OCI-LY1 (cell line): ENCODE data around the gene LCT.

Experiments used
- H2AFZ ChIP-seq: fragments of 200-600 bp; sonication (generic), shearing (Covaris generic); 2 replicates; pipeline ENCODE4 v1.6.0; 2014; ENCODE audit warnings: antibody characterized with exemption, mild to moderate bottlenecking, low read length
- H3F3A ChIP-seq: fragments of 200-600 bp; sonication (generic), shearing (Covaris generic); 2 replicates; pipeline ENCODE4 v1.6.0; 2014; ENCODE audit warnings: mild to moderate bottlenecking, antibody characterized with exemption, low read length, moderate library complexity; ENCODE audit not compliant: insufficient read depth
- H3K27ac ChIP-seq: fragments of 200-600 bp; sonication (generic); 2 replicates; pipeline ENCODE4 v1.5.1; 2014; ENCODE audit warnings: low read length, mixed run types, mild to moderate bottlenecking, low read depth; ENCODE audit not compliant: poor library complexity, severe bottlenecking
- H3K27me3 ChIP-seq: fragments of 200-600 bp; sonication (generic); 2 replicates; pipeline ENCODE4 v1.6.0; 2014; ENCODE audit warnings: antibody characterized with exemption, mild to moderate bottlenecking, low read length, moderate library complexity; ENCODE audit not compliant: insufficient read depth
- H3K36me3 ChIP-seq: fragments of 200-600 bp; sonication (generic); 2 replicates; pipeline ENCODE4 v1.6.1; 2014; ENCODE audit warnings: mild to moderate bottlenecking, antibody characterized with exemption, low read length, moderate library complexity, mixed read lengths; ENCODE audit not compliant: insufficient read depth
- H3K4me1 ChIP-seq: fragments of 200-600 bp; sonication (generic); 2 replicates; pipeline ENCODE4 v1.5.1; 2014; ENCODE audit warnings: mild to moderate bottlenecking, low read length, moderate library complexity; ENCODE audit not compliant: insufficient read depth, severe bottlenecking
- H3K4me2 ChIP-seq: fragments of 200-600 bp; sonication (generic), shearing (Covaris generic); 2 replicates; pipeline ENCODE4 v1.6.1; 2014; ENCODE audit warnings: low read length
- H3K4me3 ChIP-seq: fragments of 200-600 bp; sonication (generic); 2 replicates; pipeline ENCODE4 v1.5.1; 2014; ENCODE audit warnings: low read length, low read depth, mild to moderate bottlenecking, mixed read lengths; ENCODE audit not compliant: poor library complexity, severe bottlenecking
- H3K79me2 ChIP-seq: fragments of 200-600 bp; shearing (Covaris generic); 2 replicates; pipeline ENCODE4 v1.6.1; 2016; ENCODE audit warnings: mixed run types, low read length, mixed read lengths; ENCODE audit not compliant: insufficient read depth
- H3K9ac ChIP-seq: fragments of 200-600 bp; sonication (generic), shearing (Covaris generic); 2 replicates; pipeline ENCODE4 v1.6.1; 2014; ENCODE audit warnings: mild to moderate bottlenecking, low read length, mixed read lengths
- H3K9me2 ChIP-seq: fragments of 200-600 bp; sonication (generic), shearing (Covaris generic); 2 replicates; pipeline ENCODE4 v1.6.1; 2014; ENCODE audit warnings: low read depth, mild to moderate bottlenecking, low read length, mixed read lengths
- H3K9me3 ChIP-seq: fragments of 200-600 bp; shearing (Covaris generic); 2 replicates; pipeline ENCODE4 v1.6.1; 2014; ENCODE audit warnings: low read length, mixed read lengths
- H4K20me1 ChIP-seq: fragments of 200-600 bp; sonication (generic), shearing (Covaris generic); 2 replicates; pipeline ENCODE4 v1.6.0; 2016; ENCODE audit warnings: mild to moderate bottlenecking, low read length; ENCODE audit not compliant: insufficient read depth
- CTCF ChIP-seq: fragments of 200-600 bp; sonication (generic), shearing (Covaris generic); IDR thresholded peaks from 2 replicates; pipeline ENCODE4 v1.5.1; 2017; ENCODE audit warnings: mild to moderate bottlenecking, antibody characterized with exemption, low read length, moderate library complexity, mixed read lengths
- EZH2 ChIP-seq: fragments of 200-600 bp; sonication (generic), shearing (Covaris generic); IDR thresholded peaks from 2 replicates; pipeline ENCODE4 v1.8.0; 2017; ENCODE audit warnings: borderline replicate concordance, mixed run types, mild to moderate bottlenecking, antibody characterized with exemption, low read length, moderate library complexity, mixed read lengths

The LCT gene

GRCh38 chr2:135853401-135853800 is 16.4 kb upstream of the LCT start:
- no peaks in the 10 kb centered on the region; the same call in 1 of the 2 replicates for H3F3A ChIP-seq
- TF ChIP-seq CTCF (no peak), EZH2 (no peak)
- H3K9me2 ChIP-seq = no peaks in the 10 kb centered on the region
- no peaks in the 10 kb centered on the region for H3K79me2 ChIP-seq
- H3K9ac ChIP-seq = no peak overlapping the region
- H3K27ac ChIP-seq = no peak overlapping the region
- no peaks in the 10 kb centered on the region for H3K9me3 ChIP-seq
- no peak overlapping the region for H3K4me2 ChIP-seq
- no peaks in the 10 kb centered on the region for H3K4me1 ChIP-seq
- H4K20me1 ChIP-seq = no peaks in the 10 kb centered on the region
- no peaks in the 10 kb centered on the region for H3K27me3 ChIP-seq
- no peak overlapping the region for H3K4me3 ChIP-seq
- H3K36me3 ChIP-seq = peaks cover 97% of the 10 kb centered on the region
- no peak overlapping the region for H2AFZ ChIP-seq

DNA sequence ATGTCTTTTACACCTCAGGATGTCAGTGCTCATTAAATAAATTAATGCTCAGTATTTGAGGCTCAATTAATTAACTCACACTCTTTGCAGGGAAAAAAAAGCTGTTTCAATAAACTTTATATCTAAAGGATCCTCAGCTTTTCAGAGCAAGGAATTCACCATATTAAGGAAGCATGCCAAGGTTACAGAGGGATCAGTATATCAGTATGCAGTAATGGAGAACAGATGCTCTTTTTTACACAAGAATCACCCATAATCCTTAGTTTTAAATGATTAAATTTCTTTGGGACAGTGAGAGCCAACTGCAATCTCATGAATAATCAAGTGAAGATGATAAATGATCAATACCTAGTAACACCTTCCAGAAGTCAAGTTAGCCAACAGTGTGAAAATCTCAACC is 14.9 kb upstream of the LCT start:
- H3K79me2 ChIP-seq = no peaks in the 10 kb centered on the region
- no peaks in the 10 kb centered on the region for H3K9me3 ChIP-seq
- H3K9ac ChIP-seq = no peak overlapping the region
- TF ChIP-seq EZH2 = no peak
- no peak for TF ChIP-seq CTCF
- H3K4me2 ChIP-seq = no peak overlapping the region
- H3K27ac ChIP-seq = no peak overlapping the region
- H2AFZ ChIP-seq = no peak overlapping the region
- H3K36me3 ChIP-seq = peaks cover 98% of the 10 kb centered on the region
- no peaks in the 10 kb centered on the region for H3K27me3 ChIP-seq
- no peak overlapping the region for H3K4me3 ChIP-seq
- no peaks in the 10 kb centered on the region for H4K20me1 ChIP-seq
- H3K9me2 ChIP-seq = no peaks in the 10 kb centered on the region
- H3F3A ChIP-seq = no peaks in the 10 kb centered on the region; the same call in 1 of the 2 replicates
- no peaks in the 10 kb centered on the region for H3K4me1 ChIP-seq

GRCh38 chr2:135850892-135851668 is 14.1 kb upstream of the LCT start:
- no peaks in the 10 kb centered on the region for H3K27me3 ChIP-seq
- peaks cover 98% of the 10 kb centered on the region for H3K36me3 ChIP-seq
- no peaks in the 10 kb centered on the region for H3K4me1 ChIP-seq
- H3K4me3 ChIP-seq = no peak overlapping the region
- H3K9ac ChIP-seq = no peak overlapping the region
- no peaks in the 10 kb centered on the region for H3K79me2 ChIP-seq
- no peak for TF ChIP-seq CTCF
- no peak for TF ChIP-seq EZH2
- H3K9me2 ChIP-seq = no peaks in the 10 kb centered on the region
- H3K27ac ChIP-seq = no peak overlapping the region
- no peaks in the 10 kb centered on the region for H4K20me1 ChIP-seq
- H2AFZ ChIP-seq = no peak overlapping the region
- H3K4me2 ChIP-seq = no peak overlapping the region
- no peaks in the 10 kb centered on the region for H3F3A ChIP-seq
- no peaks in the 10 kb centered on the region for H3K9me3 ChIP-seq
